ENCODE measurements around the gene OR4D2. TPM values are rescaled to one million over a fixed set of nuclear protein-coding genes. Genes with fewer than 3 reads are reported as not detected.
A peak's percentile ranks its signal among the peaks of the same experiment; 100 is the strongest.
"Not testable (repeated sequence)": the region's sequence is repeated elsewhere in the genome, so short reads cannot be mapped to it uniquely, and the experiment has no call there.

OR4D2 gene
- total RNA-seq = not detected

DNA sequence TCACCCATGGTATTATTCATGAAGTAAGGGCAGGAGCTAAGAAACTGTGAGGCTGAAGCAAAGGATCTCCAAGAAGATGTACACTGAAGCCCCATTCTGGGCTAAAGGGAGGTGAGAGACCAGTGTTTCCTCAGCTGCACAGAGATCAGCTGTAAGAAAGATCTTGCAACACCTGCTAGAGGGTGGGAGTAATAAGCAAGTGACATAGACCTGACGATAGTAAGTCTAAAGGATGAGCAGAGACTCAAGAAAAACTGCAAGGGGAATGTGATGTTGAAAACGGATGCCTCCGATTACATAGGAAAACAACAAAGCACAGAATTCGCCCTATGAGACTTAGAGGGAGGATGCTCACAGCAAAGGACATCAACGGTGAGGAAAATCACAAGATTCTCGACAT, at the start of gene OR4D2:
OR4D2 (plus strand) TSS at position 301 of the 400 bp plus-strand sequence. CDS start 2,674 bp downstream, outside the sequence.
- TF ChIP-seq POLR2A (IDR thresholded peaks at IDR 0.05) = no peak
- TF ChIP-seq, protein P1, sequence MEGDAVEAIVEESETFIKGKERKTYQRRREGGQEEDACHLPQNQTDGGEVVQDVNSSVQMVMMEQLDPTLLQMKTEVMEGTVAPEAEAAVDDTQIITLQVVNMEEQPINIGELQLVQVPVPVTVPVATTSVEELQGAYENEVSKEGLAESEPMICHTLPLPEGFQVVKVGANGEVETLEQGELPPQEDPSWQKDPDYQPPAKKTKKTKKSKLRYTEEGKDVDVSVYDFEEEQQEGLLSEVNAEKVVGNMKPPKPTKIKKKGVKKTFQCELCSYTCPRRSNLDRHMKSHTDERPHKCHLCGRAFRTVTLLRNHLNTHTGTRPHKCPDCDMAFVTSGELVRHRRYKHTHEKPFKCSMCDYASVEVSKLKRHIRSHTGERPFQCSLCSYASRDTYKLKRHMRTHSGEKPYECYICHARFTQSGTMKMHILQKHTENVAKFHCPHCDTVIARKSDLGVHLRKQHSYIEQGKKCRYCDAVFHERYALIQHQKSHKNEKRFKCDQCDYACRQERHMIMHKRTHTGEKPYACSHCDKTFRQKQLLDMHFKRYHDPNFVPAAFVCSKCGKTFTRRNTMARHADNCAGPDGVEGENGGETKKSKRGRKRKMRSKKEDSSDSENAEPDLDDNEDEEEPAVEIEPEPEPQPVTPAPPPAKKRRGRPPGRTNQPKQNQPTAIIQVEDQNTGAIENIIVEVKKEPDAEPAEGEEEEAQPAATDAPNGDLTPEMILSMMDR (IDR thresholded peaks at IDR 0.05) = no peak
- H3K4me3 ChIP-seq = no peak within 1 kb of the TSS
- H3K27me3 ChIP-seq = no peaks in the 10 kb centered on the region
- H3K27ac ChIP-seq = no peak within 1 kb of the TSS
- no peaks in the 10 kb centered on the region for H3K4me1 ChIP-seq
- no peaks in the 10 kb centered on the region for H3K36me3 ChIP-seq
- no peak for DNase-seq
- H3K9me3 ChIP-seq = no peaks in the 10 kb centered on the region

DNA sequence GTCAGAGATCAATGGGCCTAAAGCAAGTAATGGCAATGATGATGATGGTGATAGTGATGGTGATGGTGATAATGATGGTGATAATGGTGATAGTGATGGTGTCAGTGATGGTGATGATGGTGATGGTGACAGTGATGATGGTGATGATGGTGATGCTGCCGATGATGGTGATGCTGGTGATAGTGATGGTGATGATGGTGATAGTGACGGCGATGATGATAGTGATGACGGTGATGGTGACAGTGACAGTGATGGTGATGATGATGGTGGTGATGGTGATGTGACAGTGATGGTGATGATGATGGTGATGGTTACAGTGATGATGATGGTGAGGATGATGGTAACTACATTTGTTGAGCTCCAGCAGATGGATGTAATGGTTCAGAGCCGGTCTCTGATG, 49.4 kb upstream of the OR4D2 start:
- Histone ChIP-seq H3K4me1 (no peaks in the 10 kb centered on the region), H3K4me3 (no peak overlapping the region), H3K27ac (no peak overlapping the region), H3K36me3 (no peaks in the 10 kb centered on the region), H3K27me3 (no peaks in the 10 kb centered on the region), H3K9me3 (no peaks in the 10 kb centered on the region)
- TF ChIP-seq POLR2A (IDR thresholded peaks at IDR 0.05) = no peak
- TF ChIP-seq, protein P1 (IDR thresholded peaks at IDR 0.05) = no peak
- no peak for DNase-seq

DNA sequence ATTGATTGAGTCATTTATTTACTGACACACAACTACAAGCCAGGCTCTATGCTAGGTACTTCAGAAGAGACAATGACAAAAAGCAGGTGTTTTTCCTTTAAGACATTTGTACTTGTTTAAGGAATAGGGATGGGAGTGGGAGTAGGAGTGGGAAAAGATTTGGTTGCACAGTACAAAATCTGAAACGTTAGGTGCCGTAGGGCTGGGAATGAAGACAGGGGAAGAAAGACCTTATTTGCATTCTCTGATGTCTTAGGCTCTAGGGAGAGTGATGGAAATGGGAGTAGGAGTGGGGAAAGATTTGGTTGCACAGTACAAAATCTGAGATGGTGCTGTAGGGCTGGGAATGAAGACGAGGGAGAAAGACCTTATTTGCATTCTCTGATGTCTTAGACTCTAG, 47.3 kb upstream of the OR4D2 start:
- DNase-seq = no peak
- Histone ChIP-seq H3K27me3 (no peaks in the 10 kb centered on the region), H3K4me3 (no peak overlapping the region), H3K4me1 (no peaks in the 10 kb centered on the region), H3K9me3 (no peaks in the 10 kb centered on the region), H3K27ac (no peak overlapping the region), H3K36me3 (no peaks in the 10 kb centered on the region)
- TF ChIP-seq, protein P1 (IDR thresholded peaks at IDR 0.05) = no peak
- no peak for TF ChIP-seq POLR2A (IDR thresholded peaks at IDR 0.05)

DNA sequence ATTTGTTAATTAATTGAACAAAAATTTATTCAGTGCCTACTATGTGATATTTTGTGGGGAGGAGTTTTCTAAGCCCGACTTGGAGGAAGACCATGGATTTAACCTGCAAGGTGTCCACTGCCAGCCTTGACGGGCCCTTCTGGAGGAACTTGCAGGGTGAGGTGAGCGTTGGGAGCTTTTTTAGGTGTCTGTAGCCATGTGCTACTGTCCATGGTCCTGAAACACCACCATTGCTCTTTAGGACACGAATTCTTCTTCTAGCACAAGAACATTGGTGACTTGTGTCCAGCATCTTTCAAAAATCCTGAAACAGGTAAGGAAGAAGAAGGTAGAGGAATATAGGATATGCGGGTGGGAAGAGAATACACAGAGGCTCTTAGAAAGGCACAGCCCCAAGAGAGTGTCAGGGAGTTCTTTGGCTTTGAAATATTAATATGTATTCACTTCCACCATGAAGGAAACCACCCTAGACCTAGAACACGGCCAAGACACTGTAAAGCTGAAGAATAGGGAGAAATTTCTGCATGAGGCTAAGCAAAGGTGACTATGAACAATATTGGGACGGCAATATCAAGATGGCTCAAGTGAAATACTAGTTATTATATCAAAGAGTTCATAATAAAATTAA, 46.5 kb upstream of the OR4D2 start:
- no peak overlapping the region for H3K4me3 ChIP-seq
- no peaks in the 10 kb centered on the region for H3K9me3 ChIP-seq
- no peak overlapping the region for H3K27ac ChIP-seq
- H3K4me1 ChIP-seq = no peaks in the 10 kb centered on the region
- TF ChIP-seq POLR2A (IDR thresholded peaks at IDR 0.05) = no peak
- TF ChIP-seq, protein P1 (IDR thresholded peaks at IDR 0.05) = no peak
- no peak for DNase-seq
- no peaks in the 10 kb centered on the region for H3K36me3 ChIP-seq
- no peaks in the 10 kb centered on the region for H3K27me3 ChIP-seq

DNA sequence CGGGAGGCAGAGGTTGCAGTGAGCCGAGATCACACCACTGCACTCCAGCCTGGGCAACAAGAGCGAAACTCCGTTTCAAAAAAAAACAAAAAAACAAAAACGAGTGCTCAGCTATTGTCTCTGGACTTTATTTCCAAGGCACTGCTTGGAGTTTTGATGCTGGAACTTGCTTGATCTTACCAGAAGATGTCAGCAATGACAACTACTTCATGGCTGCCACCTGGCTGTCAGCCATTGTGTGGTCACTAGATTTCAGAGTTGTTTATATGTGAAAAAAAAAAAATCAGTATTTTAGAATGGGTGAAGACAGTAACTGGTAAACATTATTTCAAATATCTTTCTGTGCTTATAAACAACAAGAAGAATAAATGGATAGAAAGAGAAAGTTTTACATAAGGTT, 44.9 kb upstream of the OR4D2 start:
- DNase-seq = no peak
- TF ChIP-seq, protein P1 (IDR thresholded peaks at IDR 0.05) = peak in 4 of 6 experiments; percentile 7 to 44 (median 36)
- TF ChIP-seq POLR2A (IDR thresholded peaks at IDR 0.05) = no peak
- H3K4me1 ChIP-seq = no peaks in the 10 kb centered on the region

DNA sequence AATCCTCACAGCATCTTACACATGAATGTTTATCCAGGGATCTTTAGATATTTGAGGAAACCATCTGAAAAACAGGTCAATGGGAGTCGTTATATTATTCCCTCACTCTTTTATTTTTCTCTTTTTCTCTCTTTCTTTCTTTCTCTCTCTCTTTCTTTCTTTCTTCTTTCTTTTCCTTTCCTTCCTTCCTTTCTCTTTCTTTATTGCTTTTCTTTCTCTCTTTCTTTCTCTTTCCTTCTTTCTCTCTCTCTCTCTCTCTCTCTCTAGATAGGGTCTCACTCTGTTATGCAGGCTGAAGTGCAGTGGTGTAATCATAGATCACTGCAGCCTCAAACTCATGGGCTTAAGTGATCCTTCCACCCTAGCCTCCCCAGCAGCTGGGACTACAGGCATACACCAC, 38.9 kb upstream of the OR4D2 start:
- Histone ChIP-seq H3K27ac (no peak overlapping the region), H3K4me1 (no peaks in the 10 kb centered on the region), H3K4me3 (no peak overlapping the region), H3K9me3 (no peaks in the 10 kb centered on the region), H3K27me3 (no peaks in the 10 kb centered on the region), H3K36me3 (no peaks in the 10 kb centered on the region)
- TF ChIP-seq POLR2A (IDR thresholded peaks at IDR 0.05) = no peak
- TF ChIP-seq, protein P1 (IDR thresholded peaks at IDR 0.05) = no peak
- no peak for DNase-seq

More for the DNA sequence above, 44.9 kb upstream of the OR4D2 start:
- H3K36me3 ChIP-seq = no peaks in the 10 kb centered on the region
- no peaks in the 10 kb centered on the region for H3K9me3 ChIP-seq
- no peak overlapping the region for H3K4me3 ChIP-seq
- no peak overlapping the region for H3K27ac ChIP-seq
- no peaks in the 10 kb centered on the region for H3K27me3 ChIP-seq

DNA sequence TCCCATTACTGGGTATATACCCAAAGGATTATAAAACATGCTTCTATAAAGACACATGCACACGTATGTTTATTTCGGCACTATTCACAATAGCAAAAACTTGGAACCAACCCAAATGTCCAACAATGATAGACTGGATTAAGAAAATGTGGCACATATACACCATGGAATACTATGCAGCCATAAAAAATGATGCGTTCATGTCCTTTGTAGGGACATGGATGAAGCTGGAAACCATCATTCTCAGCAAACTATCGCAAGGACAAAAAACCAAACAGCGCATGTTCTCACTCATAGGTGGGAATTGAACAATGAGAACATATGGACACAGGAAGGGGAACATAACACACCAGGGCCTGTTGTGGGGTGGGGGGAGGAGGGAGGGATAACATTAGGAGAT, 34.1 kb upstream of the OR4D2 start:
- not testable (repeated sequence) for H3K36me3 ChIP-seq, H3K27me3 ChIP-seq, H3K9me3 ChIP-seq

More for the DNA sequence above, 34.1 kb upstream of the OR4D2 start:
- not testable (repeated sequence) for H3K4me1 ChIP-seq, H3K27ac ChIP-seq, DNase-seq, H3K4me3 ChIP-seq
